NCI-H2081 treated with DMSO at 0.1 percent for 48 hours (cell line): ENCODE measurements around the gene APOA5.
"Not testable (repeated sequence)": the region's sequence is repeated elsewhere in the genome, so short reads cannot be mapped to it uniquely, and the experiment has no call there.

Source experiments
- DNase-seq: peaks from one replicate; lab custom pipeline; 2025; lab: John Stamatoyannopoulos, UW

The APOA5 gene

DNA sequence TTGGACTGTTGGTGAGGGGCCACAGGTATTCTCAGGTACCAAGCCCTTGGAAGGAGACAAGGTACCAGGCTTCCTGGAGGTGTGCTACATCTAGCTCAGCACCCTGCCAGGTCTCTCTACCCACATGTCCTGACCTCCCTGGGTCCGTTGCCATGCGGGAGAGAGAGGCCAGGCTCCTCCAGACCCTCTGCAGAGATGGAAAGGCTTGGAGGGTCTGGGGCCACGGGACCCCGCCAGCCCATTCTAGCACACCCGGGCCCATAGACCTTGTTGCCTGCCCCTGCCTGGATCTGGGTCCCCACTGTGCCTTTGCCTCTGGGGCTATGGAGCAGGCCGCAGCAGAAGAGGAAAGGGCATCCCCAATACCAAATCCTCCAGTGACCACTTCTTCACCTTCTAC, 35.8 kb upstream of the APOA5 start:
- DNase-seq, result no peak

DNA sequence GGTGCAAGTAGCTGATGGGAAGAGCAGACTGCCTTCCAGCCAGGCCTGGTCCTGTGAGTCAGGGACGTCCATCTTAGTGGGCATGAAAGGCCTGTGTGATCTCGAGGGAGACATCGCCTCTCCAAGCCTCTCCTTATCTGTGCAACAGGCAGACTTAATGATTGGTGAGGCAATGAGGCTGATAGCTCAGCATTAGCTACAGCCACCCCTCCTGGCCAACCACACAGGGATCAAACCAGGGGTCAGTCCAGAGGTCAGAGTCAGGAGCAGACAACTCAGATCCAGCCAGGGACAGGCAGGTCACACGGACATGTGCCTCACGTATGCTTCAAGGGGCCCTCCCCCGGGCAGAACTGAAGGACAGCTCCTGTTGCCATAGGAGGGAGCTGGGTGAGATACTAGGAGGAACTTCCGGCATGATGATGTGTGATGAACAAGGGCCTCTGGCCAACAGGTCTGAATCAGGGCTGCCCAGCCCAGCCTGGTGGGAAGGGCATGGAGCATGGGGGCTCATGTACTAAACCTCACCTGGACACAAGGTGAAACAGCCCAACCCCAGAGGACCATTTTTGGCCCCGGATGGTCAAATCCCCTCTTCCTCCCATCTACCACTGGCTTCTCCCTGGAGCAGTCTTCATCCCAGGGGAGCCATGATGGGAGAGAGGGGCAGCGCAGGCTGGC, 35.2 kb upstream of the APOA5 start:
- no peak for DNase-seq

DNA sequence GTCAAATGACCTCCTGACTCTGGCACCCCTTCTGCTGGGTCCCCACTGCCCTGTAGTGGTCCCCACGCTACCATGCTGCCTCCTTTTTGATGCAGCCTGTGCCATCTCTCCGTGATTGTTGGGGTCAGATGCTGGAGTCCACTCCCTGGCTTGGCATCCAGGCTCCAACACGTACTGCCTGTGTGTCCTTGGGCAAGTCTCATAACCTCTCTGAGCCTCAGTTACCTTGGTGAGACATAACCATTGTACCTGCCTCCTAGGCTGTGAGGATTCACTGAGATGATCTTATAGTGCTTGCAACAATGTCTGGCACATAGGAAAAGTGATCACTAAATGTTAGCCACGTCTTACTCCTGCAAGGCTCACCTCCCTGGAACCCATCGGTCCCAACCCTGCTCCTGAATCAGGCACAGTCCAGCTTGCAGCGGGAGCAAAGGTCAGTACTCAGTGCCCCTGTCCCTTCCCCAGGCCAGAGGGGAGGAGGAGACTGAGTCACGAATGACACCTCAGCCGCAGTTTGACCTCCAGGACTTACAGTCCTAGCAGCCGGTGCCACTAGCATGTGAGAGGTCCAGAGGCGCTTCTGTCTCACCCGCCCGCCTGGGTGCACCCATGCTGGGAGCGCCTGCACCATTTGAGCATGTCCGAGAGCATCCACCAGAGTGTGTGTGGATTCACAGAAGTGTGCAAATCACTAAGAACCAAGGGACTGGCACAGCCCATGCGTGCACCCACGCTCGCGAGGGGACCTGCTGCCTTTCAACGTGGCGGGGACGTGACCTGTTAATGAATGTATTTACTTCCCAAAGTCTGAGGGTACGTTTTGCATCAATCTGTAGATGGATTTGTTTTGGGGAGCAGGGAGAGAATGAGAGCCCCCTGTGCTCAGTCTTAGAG, 34.4 kb upstream of the APOA5 start:
- no peak for DNase-seq

DNA sequence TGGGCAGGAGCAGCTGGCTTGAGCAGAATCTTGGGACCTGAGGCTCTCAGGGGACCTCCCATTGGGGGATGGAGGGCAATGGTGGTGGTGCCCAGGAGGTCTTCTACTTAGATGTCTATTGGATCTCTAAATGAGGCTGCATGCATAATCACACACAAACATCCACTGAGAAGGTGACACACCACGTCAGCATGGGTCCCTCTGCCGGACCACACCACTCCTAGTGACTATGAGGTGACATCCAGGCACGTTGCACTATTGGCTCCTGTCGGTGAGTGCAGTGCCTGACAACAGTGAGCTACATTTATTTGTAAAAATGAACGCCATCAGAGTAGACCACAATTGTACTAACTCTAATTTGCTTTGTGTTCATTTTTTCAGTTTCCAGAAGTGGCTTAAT, 33.8 kb upstream of the APOA5 start:
- no peak for DNase-seq

DNA sequence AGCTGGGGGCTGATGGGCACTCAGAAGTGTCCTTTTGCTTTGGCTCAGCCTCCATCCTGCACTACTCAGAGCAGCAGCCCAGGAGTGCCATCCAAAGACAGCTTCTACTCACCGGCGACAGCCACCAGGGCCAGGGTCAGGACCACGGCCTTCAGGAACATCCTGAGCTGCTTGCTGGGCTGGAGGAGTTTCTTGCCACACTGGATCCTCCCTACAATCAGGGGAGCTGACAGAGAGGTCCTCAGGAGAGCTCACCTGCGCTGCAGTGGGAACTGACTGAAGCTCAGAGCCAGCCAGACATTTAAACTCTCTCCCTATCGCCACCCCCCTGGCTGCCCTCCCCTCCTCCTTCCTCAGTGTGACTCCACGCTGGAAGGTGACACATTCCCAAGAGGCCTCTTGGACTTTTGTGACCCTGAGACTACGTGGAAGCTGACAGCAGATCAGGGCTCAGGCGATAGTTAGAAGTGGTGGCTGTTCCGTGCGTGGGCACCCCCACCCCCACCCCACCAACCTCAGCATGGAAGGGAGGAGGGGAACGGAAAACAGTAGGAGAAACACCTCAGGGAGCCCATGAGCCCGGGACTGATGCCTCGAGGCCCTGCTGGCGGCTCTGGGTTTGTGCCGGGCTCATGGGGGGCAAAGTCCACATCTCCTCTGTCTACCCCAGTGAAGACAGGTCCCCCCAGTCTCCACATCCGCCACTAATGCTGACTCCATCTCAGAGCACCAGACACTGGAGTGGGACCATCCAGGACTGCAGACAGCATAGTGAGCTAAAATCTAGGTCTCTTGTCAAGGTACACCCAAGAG, 31.6 kb upstream of the APOA5 start, which contains the start of gene APOA4:
TSS of gene APOA4 (minus strand) at position 274 of the 813 bp plus-strand sequence. CDS start at position 161, 113 bp downstream.
- DNase-seq, result no peak

DNA sequence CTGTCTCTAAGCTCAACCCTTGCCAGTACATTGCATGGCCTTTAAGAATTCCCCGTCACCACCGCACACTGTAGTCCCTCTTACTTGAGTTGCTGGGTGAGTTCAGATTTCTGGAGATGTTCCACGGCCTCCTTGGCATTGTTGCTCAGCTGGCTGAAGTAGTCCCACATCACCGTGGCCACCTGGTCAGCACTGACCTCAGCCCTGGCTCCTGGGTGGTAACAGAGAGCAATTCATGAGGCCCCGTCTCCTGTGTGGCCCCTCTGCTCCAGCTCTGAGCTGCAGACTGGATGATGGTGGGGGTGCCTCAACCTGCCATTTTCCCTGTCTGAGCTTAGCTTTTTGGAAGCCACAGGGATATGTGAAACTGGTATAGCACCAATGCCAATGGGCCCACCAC, 30.9 kb upstream of the APOA5 start:
- no peak for DNase-seq

DNA sequence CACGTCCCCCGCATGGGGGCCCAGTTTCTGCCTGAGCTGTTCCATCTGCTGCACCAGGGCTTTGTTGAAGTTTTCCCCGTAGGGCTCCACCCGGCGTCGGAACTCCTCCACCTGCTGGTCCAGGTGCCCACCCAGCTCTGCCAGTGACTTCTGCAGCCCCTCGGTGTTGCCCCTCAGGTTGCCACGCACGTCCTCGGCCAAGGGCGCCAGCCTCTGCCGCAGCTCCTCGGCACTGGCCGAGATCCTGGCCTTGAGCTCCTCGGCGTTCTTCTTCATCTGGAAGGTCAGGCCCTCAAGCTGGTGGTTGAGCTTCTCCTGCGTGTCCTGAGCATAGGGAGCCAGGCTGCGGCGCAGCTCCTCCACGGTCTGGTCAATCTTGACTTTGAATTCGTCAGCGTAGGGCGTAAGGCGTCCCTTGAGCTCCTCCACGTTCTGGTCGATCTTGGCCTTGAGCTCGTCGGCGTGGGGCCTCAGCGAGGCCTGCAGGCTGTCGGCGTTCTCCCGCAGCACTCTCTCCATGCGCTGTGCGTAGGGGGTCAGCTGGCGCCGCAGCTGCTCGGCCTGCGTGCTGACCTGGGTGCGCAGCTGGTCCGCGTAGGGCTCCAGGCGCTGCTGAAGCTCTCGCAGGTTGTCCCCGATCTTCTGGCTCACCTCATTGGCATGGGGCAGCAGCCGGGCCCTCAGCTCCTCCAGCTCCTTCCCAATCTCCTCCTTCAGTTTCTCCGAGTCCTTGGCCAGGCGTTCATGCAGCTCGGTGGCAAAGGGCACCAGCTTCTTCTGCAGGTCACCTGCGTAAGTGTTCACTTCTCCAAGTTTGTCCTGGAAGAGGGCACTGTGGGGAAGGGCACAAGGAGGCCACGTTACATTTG, 29.6 kb upstream of the APOA5 start:
- no peak for DNase-seq

DNA sequence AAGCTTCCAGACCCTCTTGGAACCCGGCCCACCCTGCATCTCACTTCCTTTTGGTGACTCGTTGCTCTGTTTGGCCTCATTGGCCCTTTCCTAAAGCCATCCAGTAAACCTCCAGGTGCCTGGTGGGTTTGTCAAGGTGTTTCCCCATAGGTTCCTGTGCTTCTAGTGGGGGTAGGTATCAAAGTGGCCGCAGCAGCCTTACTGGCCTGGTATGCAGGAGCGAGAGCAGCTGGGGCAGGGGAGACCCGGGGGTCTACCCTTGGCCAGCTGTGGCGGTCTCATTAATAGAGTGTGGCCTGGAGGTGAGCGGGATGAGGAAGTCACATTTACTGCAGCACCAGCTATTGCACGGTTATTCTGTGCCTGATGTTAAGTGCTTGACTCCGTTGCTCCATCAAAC, 27.4 kb upstream of the APOA5 start:
- DNase-seq, result no peak

DNA sequence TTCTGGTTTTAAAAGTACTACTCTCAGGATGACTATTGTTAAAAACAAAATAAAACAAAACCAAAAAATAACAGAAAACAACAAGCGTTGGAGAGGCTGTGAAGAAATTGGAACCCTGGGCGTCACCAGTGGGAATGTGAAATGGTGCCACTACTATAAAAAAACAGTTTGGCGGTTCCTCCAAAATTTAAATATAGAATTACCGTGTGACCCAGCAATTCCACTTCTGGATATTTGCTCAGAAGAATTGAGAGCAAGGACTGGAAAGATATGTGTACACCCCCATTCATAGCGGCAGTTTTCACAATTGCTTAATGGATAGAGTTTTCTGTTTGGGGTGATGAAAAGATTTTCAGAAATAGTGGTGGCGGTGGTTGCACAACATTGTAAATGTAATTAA, 22.8 kb upstream of the APOA5 start:
- DNase-seq, result no peak

DNA sequence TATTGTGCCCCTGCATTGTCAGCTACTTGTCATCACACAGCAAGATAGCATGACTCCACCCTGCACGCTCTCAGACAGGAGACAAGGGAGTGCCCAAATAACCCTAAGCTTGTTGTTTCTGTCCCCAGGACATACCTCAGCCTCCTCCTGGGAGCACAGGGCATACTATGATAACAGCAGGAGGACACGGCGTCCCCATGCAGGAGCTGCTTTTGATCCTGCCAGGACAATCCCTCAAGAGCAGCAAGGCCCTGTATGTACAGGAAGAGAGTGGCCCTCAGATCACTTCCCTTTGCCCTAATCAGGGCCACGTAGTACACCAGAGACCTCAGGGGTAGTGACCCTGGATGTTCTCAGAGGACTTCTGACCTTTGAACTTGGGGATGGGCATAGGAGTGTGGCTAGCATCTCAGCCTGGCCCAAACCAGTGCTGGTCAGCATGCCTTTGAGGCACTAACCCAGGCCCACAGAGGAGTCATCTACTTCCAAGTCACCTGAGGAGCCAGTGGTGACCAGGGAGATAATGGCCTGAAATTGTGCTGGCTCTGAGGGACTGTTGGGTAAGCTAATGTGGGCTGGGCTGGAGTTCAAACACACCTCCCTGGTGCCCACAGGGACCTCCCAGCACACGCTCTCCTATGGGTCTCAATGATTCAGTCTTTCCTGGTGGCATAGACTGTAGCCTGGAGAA, 22.2 kb upstream of the APOA5 start:
- no peak for DNase-seq

DNA sequence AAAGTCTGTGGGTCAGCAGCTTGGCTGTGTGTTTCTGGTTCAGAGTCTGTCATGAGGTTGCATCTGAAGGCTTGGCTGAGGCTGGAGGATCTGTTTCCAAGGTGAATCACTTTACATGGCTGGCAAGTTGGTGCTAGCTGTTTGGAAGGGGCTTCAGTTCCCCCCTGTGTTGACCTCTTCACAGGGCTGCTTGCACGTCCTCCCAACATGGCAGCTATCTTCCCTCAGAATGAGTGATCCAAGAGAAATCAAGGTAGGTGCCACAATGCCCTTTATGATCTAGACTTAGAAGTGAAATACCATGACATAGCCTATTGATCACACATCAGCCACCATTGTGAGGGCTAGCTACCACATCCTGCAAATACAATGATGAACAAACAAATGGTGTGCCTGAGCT, 21.5 kb upstream of the APOA5 start:
- no peak for DNase-seq

DNA sequence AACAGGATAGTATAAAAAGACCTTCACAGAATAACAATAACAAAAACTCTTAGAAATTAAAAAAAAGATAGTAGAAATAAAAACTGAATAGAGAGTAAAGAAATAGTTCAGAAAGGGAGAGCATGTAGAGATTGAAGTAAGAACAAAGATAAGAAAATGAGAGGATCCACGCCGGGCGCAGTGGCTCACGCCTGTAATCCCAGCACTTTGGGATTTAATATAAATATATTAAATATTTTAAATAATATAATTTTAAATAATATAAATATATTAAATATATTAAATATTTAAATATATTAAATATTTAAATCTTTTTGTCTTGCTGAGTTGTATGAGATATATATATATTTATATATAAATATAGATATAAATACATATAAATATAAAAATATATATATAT, 20.4 kb upstream of the APOA5 start:
- no peak for DNase-seq

DNA sequence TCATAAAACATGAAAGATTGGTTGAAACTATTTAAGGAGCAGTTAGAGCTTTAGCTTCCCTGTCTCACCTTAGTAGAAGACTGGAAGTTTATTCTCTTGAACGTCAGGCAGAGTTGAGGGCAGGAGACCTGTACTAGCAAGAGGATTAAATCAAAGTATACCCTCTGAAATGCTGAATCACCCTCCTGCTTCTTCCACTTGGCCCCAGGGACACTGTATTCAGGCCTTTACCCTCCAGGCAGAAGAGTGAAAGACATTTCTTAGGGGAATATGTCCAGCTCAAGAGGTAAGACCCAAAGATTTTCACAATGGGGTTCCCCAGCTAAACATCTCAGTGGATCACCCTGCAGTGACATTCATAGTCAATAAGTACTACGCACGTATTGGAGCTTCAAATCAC, 19.5 kb upstream of the APOA5 start:
- no peak for DNase-seq

DNA sequence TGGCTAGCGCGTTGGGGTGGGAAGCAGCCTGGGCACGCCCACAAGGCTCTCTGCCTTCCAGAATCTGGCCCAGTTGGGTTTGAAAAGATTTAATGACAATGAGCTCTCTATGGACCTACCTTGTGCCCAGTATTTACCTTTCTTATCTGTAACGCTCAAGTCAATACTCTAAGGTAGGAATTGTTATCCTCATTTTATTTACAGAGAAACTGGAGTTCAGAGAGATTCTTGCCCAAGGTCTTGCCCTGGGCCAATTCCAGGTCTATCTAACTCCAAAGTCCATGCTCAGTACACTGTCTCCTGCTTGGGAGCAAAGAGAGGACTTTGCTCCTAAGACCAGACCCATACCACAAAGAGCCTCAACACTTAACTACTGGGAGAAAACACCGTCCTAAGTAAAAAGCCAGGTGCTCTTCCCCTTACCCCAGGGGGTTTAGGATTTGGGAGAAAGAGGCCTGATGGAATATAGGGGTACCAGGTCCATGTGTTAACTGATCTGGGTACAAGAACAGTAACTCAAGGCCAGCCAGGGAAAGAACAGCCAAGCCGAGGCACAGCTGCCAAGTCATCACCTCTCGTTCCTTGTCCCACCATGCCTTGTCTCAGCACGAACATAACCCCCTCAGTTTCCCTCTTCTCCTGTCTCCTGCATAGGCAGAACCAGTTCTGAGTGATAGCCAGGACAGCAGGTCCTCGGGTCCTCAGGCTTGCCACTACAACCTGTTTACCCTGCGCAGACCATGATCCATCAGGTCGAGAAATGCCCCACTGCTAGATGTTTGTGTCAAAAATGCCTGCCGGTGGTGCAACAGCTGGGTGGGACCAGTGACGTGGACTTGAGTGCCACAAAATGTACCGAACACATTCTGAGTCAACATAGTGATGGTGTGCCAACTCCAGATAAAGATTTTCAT, 16.8 kb upstream of the APOA5 start:
- DNase-seq, result no peak

DNA sequence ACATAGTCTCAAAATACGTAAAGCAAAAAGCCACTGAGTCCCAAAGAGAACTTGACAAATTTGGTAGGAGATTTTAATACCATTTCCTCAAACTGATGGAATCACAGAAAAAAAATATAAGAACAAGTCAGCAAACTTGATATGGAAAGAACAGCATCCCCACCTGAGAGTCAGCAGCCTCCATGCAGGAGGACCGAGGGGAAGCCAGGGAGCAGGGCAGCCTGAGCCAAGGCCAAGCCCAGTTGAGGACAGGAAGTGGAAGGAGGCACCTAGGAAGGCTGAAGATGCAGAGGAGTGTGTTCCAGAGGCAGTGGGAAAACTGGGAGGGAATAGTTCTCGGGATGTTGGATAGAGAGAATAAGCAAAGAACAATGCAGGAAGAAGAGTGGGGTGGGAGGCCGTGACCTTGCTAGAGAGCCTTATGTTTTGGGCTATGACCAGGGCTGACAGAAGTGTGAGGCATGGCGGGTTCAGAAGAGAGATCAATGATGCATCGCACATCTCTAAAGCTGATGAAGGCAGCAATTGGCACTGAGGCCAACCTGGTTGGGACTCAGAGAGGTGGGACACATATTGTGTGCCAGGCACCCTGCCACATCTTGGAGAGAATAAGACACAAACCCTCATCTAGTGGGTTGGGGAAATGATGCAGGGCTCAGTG, 16.1 kb upstream of the APOA5 start:
- DNase-seq, result no peak

DNA sequence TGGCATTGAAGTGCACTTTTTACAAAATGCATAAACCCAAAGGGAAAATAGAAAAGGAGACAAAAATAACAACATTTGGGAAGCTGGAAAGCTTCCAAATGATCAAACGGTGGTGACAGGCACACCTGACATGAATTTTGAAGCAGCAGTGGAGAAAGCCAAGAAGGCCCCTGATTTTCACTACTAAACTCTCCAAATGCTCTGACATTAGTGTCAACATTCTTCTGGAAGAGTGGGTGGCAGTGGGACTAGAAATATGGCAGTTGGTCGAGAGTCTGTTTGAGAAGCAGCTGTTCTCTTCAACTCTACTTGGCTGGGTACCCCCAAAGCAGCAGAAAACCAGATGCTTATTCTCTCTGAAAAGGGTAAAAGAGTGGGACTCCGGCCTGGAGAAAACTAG, 12.3 kb upstream of the APOA5 start:
- no peak for DNase-seq

DNA sequence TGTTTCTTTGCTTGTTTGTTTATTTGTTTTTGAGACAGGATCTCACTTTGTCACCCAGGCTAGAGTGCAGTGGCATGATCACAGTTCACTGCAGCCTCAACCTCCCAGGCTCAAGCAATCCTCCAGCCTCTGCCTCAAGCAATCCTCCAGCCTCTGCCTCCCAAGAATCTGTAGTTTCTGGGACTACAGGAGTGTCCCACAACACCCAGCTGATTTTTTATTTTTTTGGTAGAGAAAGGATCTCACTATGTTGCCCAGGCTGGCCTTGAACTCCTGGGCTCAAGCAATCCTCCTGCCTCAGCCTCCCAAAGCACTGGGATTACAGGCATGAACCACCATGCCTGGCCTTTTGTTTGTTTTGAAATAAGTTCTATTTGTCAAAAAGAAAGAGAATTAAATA, 10.0 kb upstream of the APOA5 start:
- not testable (repeated sequence) for DNase-seq

DNA sequence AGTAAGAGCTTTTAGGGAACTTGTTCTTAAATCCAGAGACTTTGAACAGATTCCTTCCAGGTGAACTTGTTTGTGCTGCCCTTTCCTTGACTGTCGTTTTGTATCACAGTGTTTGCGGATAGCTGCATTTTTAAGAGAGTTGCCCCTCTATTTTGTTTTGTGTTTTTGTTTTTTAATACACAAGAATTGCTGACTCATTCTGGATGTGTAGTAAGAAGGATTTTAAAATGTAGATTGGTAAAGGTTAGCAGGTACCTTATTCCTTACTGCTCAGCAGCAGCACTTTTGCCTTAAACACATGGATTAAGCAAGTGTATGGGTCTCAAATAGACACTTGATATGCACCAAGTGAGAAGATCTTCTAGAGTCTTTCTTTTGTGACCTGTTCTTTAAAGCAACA, 8.9 kb upstream of the APOA5 start:
- DNase-seq, result no peak

DNA sequence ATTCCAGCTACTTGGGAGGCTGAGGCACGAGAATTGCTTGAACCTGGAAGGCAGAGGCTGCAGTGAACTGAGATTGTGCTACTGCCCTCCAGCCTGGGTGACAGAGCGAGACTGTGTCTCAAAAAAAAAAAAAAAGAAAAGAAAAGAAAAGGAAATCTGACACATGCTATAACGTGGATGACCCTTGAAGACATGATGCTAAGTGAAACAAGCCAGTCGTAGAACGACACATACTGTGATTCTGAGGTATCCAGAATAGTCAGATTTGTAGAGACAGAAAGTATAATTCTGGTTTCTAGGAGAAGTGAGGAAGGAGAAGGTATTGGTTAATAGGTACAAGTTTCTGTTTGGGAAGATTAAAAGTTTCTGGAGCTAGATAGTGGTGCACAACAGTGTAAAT, 6.7 kb upstream of the APOA5 start:
- DNase-seq, result no peak
